ENCODE measurements around the gene LRRFIP1. TPM values are rescaled to one million over a fixed set of nuclear protein-coding genes. Genes with fewer than 3 reads are reported as not detected.
A peak's percentile ranks its signal among the peaks of the same experiment; 100 is the strongest.

The LRRFIP1 gene
- total and polyA plus RNA-seq, 12 donors, result 18.7 to 79.7 (median 51.8) TPM

- H3K4me3 ChIP-seq, result no peak overlapping the region
- no peak for DNase-seq
- H3K4me1 ChIP-seq (replicated peaks in 1 of 2), result peaks cover 0 to 7% of the 10 kb centered on the region in 2 donors
- no peak overlapping the region for H3K27ac ChIP-seq
- H3K36me3 ChIP-seq (replicated peaks in 1 of 2), result peaks cover 0 to 76% of the 10 kb centered on the region in 2 donors
- intact Hi-C loops (cut with DNase I), result no loop called here
- 75 to 98% (median 84%) methylated on average over 4 to 5 of the region's 5 CpGs for WGBS, 4 donors
- TF ChIP-seq POLR2A (IDR thresholded peaks at IDR 0.05) (no peak), CTCF (IDR thresholded peaks at IDR 0.05) (no peak)
- H3K27me3 ChIP-seq, result no peaks in the 10 kb centered on the region
- no peaks in the 10 kb centered on the region for H3K9me3 ChIP-seq (replicated peaks in 1 of 3)
Measured at GRCh38 chr2:237752761-237753165, 125.4 kb downstream of the LRRFIP1 start.

- peak in 2 of 7 donors; percentile 25 to 52 for DNase-seq
- H3K4me1 ChIP-seq (replicated peaks in 1 of 2), result peaks cover 0 to 7% of the 10 kb centered on the region in 2 donors
- H3K36me3 ChIP-seq (replicated peaks in 1 of 2), result peaks cover 0 to 74% of the 10 kb centered on the region in 2 donors
- intact Hi-C loops (cut with DNase I), result no loop called here
- whole genome bisulfite sequencing, 4 donors, result 54 to 63% (median 58%) methylated on average over 3 of the region's 3 CpGs
- no peaks in the 10 kb centered on the region for H3K9me3 ChIP-seq (replicated peaks in 1 of 3)
- H3K27me3 ChIP-seq, result no peaks in the 10 kb centered on the region
- TF ChIP-seq CTCF (IDR thresholded peaks at IDR 0.05) (no peak), POLR2A (IDR thresholded peaks at IDR 0.05) (no peak)
- H3K27ac ChIP-seq, result no peak overlapping the region
- H3K4me3 ChIP-seq, result no peak overlapping the region
Measured at GRCh38 chr2:237754182-237754581, 126.8 kb downstream of the LRRFIP1 start.

- Histone ChIP-seq H3K9me3 (replicated peaks in 1 of 3) (no peaks in the 10 kb centered on the region), H3K4me3 (no peak overlapping the region), H3K4me1 (replicated peaks in 1 of 2) (peaks cover 0 to 7% of the 10 kb centered on the region in 2 donors), H3K36me3 (replicated peaks in 1 of 2) (peaks cover 0 to 72% of the 10 kb centered on the region in 2 donors), H3K27me3 (no peaks in the 10 kb centered on the region), H3K27ac (no peak overlapping the region)
- intact Hi-C loops (cut with DNase I), result no loop called here
- TF ChIP-seq CTCF (IDR thresholded peaks at IDR 0.05) (no peak), POLR2A (IDR thresholded peaks at IDR 0.05) (no peak)
- DNase-seq, result peak in 1 of 7 donors; percentile 18
- 88 to 92% (median 89%) methylated on average over 9 to 12 of the region's 12 CpGs for WGBS, 4 donors
Measured at GRCh38 chr2:237754626-237755248, 127.3 kb downstream of the LRRFIP1 start.

- H3K27ac ChIP-seq, result no peak overlapping the region
- TF ChIP-seq CTCF (IDR thresholded peaks at IDR 0.05) (no peak), POLR2A (IDR thresholded peaks at IDR 0.05) (no peak)
- H3K27me3 ChIP-seq, result no peaks in the 10 kb centered on the region
- peaks cover 0 to 61% of the 10 kb centered on the region in 2 donors for H3K36me3 ChIP-seq (replicated peaks in 1 of 2)
- H3K4me1 ChIP-seq (replicated peaks in 1 of 2), result peaks cover 5 to 23% of the 10 kb centered on the region in 2 donors
- H3K9me3 ChIP-seq (replicated peaks in 1 of 3), result no peaks in the 10 kb centered on the region
- DNase-seq, result no peak
- WGBS, 4 donors, result 91 to 97% (median 96%) methylated on average over 10 of the region's 10 CpGs
- no peak overlapping the region for H3K4me3 ChIP-seq
- intact Hi-C loops (cut with DNase I), result no loop called here
Measured at GRCh38 chr2:237757616-237758015, 130.2 kb downstream of the LRRFIP1 start.

All from adrenal gland (tissue), 12 donors.